HCEC 1CT (cell line): ENCODE results near the gene MYO1D.
A peak's percentile ranks its signal among the peaks of the same experiment; 100 is the strongest.

Experiments
- DNase-seq: peaks from one replicate; pipeline ENCODE4 v3.0.0-alpha.2; 2017

MYO1D gene

DNA sequence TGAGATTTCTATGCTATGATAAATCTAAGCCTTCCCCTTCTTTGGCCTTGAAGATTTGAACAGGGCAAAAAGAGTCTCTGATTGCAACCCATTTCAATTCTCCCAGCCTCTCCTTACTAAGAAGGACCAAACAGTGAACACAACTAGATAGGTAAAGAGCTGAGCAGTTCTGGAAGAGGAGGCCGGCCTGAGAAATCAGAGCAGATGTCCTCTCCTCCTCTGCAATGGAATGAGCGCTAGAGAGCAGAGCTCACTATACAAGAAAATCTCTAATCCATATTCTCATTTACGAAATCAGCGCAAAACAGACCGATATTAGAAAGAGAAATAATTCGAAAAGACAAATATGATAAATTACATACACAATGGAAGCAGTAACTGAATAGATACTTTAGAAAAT, 266.0 kb downstream of the MYO1D start:
- DNase-seq, result no peak

- no peak for DNase-seq
Observed at GRCh38 chr17:32609884-32610650, 266.9 kb downstream of the MYO1D start.

- DNase-seq, result no peak
Observed at GRCh38 chr17:32609085-32609484, 267.8 kb downstream of the MYO1D start.

GRCh38 chr17:32608267-32608666, 268.7 kb downstream of the MYO1D start:
- DNase-seq, result no peak

- no peak for DNase-seq
Observed at GRCh38 chr17:32604966-32605365, 272.0 kb downstream of the MYO1D start.

DNA sequence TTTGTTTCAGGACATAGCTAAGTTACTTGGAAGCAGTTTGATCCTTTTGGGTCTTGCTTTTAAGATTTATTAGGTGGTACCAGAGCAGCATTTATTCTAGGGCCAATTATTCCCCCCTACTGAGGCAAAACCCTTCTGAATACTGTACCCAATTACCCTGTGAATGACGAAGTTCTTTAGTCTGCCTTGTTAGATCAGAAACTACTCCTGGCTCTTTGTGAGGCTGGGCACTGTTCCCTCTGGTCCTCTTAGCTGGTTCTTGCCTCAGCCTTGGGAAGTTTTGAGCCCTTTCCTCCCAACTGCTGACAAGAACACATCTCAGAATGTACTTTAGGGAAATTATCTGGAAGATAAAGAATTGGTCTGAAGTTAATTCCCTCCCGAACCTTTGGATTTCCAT, 274.5 kb downstream of the MYO1D start:
- DNase-seq, result no peak

DNA sequence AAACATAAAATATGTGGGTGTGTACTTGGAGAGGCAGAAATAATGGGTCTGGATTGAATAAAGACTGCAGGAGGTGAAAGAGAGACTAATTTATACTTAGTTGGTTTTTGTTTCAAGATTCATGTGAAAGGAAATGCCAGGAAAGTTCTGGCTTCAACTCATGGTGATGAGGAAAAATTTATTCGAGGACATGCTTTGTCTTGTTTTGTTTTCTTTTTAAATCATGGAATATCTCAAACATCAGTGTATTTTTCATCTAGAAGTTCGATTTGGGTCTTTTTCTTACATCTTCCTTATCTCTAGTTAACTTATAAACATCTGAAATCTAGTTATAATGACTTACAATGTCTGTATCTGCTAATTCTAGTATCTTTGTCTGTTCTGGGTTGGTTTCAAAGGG, 275.1 kb downstream of the MYO1D start:
- no peak for DNase-seq

DNA sequence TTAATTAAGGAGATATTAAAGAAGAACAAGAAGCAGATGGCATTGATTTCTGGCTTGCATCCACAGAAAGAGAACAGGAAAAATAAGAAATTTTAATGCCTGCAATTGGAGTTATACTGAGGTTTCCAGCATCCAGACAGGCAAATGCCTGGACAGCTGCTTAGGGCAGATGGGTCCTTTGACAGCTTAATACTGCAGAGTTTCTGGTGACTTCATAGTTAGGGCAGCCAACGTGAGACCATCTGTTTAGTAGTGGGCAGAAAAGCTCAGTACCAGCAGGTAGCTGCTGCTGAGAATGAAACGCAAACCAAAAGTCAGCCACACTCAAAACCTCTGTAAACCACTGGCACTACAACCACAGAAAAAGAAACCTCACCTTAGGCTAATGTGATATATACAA, 280.3 kb downstream of the MYO1D start:
- no peak for DNase-seq

GRCh38 chr17:32596206-32596605, 280.7 kb downstream of the MYO1D start:
- no peak for DNase-seq

- no peak for DNase-seq
Observed at GRCh38 chr17:32593003-32593402, 283.9 kb downstream of the MYO1D start.

DNA sequence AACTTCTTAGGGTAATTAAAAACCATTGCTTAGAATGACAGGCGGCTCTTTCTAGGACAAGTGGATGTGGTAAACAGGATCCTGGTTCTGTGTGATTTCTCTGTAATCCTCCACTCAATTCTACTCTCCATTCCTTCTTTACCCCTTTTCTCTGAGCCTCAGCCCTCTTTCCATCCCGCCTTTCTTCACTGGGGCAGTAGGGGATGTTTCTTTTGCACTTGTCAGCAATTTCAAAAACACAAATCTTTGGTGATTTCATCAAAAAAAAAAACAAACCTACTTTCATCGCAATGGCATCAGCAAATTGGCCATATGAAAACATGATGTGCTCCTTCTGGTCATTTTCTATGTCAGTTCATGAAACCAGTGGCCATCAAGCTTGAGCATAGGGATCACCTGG, 285.5 kb downstream of the MYO1D start:
- no peak for DNase-seq

DNA sequence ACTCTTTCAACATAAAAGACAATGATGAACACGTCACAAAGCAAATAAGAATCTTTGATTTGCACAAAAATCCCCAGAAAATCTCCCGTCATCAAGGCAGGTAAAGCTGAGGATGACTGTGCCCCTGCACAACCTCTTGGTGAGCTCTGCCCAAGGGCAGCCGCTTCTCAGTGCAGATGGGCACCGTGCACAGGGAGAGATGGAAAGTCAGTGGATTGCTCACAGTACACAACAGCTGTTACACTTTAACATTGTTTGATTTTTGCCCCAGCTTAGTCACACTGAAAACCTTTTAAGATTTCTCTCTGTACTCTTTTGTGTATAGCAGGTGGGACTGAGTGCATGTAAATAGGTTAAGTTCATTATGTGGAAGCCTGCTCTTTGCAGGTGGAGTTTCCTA, 285.9 kb downstream of the MYO1D start:
- no peak for DNase-seq

GRCh38 chr17:32588982-32589381, 287.9 kb downstream of the MYO1D start:
- no peak for DNase-seq

DNA sequence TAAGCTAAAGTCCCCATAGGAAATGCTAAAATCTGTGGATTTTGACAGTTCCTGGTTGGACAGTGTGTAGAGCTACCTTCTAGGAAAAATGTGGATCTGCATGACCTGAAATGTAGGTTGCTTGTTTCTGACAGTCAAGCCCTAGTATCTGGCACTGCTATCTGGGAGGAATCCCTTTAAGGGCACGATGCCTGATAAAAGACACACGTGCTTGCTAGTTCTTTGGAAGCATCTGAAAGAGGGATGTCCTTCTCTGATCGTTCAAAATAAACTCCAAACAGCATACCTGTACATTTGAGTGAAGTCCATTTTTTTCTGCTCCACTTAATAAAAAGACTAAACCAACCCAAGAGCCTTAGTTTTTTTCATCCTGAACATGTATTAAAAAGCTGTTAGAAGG, 288.8 kb downstream of the MYO1D start:
- DNase-seq, result no peak

GRCh38 chr17:32586666-32587065, 290.3 kb downstream of the MYO1D start:
- DNase-seq, result peak; percentile 19

DNA sequence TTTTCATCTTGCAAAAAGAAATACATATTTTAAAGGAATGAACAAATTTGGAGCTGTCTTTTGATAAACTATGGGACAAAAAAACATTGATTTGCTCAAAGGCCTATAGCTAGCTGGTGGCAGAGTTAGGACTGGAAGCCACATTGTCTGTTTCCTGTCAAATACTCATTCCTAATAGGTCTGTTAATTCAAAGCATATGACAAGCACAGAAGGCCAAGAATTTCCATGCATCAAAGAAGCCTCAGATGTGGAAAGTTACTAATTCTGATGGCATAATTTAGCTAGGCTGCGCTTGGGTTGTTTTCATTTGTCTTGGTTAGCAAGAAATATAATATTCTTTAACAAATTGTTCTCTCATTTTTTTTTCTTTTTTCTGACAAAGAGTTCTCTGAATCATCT, 292.1 kb downstream of the MYO1D start:
- DNase-seq, result no peak

DNA sequence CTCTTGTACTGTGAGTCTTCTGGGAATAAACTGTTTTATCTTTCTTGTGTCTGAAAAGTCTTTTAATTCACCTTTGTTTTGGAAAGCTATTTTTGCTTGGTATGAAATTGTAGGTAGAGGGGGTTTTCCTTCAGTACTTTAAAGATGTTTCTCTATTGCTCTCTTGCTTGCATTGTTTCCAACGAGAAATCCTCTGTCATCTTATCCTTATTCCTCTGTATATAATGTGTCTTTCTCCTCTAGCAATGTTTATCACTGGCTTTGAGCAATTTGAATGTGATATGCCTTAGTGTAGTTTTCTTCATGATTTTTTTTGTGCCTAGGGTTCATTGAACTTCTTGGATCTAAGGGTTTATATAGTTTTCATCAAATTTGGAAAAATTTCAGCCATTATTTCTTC, 293.9 kb downstream of the MYO1D start:
- DNase-seq, result no peak

DNA sequence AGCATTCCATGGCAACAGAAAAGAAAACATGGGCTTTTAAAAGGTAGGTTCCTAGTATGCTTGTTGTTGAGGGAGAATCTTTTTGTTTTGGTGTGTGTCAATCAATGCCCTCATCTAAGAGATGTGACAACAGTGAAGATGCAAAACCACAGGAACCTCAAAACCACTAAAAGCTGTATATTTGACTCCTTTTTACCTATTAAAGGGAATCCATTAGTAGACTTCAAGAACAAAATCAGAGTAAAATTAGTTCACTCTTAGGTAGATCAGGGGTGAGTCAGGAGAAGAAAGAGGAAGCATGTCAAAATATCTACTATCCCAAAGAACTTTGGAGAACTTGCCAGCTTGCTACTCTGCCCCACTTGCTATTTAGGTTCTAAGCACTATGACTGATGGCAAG, 301.1 kb downstream of the MYO1D start:
- no peak for DNase-seq

DNA sequence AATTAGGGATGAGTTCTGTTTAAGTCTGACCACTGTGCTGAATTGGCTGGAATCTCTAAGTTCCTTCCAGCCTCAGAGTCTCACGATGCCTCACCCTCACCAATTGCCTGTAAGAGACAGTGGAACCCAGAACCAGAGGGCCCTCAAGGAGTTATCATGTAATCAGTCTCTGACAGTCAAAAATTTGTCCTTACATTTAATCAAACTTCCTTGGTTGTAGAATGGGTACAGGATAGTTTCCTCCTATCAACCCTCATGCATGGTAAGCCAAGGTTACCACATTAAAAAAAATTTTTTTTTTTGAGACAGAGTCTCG, 306.9 kb downstream of the MYO1D start:
- DNase-seq, result no peak

DNA sequence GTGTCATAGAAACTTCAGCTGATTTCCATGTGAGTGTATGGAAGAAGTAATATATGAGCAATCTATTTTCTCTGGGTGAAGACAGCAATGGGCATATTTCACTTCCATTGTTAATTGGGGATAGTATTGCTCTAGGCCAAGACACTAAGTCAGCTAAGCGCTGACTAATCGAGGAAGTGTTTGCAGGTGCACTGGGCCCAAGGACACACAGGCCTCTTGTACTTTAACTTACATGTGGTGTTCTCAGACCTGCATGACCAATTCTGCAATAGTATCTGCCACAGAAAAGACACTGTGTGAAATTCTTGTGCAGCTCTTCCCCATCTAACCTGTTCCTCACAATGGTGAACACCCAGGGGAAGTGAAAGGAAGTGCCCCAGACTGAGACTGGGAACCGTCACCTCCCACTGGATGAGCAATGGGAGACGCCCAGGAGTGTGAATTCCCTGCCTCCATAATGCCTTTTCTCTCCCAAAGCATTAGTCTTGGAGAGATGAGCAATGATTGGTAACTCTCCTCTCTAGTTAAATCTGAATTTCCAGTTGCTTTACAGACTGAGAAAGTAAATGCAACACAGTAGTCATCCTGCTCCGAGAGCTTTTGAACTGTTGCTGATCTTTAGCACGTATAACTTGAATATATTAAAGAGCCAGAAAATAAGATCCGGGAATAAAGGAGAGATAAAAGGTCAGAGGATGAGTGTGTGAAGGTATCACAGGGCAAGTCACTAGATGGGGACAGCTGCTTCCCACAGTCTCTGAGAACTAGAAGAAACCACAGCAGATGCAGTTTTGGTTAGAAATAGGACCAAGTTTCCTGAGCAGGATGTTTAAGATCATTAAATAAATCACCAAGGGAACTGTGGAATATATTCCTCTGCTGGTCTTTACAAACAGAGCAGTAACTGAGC, 307.5 kb downstream of the MYO1D start:
- DNase-seq, result no peak

DNA sequence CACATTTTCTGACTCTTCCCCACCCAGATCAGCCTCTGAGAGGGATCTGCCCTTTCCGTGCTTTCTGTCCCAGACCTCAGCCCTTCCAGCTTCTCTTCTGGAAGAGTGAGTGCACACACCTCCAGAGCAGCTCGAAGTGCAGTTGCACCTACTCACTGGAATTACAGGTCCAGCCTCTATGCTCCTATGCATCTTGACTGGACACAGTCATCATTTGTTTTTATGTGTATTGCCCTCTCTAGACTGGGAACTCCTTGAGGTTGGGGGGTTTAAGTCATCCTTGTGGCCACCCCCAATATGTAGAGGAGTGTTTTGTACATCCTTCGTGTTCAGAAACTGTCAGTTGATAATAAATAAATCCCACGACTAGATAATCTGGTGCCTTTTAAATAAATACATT, 308.2 kb downstream of the MYO1D start:
- DNase-seq, result no peak

DNA sequence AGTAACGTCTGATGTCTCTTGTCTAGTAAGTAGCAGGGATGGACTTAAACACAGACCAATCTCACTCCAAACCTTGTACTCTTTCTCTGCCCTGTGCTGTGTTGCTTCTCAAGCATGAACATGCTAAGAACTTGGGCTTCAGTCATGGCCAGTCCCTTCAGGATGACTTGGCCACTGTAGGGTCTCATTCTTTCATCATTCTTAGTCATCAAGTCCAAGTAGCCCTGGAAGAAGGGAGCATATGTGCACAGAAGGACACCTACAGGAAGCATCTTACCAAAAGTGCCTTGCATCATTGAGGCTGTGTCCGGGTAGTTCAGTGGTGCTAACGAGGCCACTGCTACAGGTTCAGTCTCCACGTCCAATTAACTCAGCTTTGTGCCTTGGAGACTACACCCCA, 309.4 kb downstream of the MYO1D start:
- no peak for DNase-seq

- DNase-seq, result no peak
Observed at GRCh38 chr17:32567086-32567485, 309.8 kb downstream of the MYO1D start.

DNA sequence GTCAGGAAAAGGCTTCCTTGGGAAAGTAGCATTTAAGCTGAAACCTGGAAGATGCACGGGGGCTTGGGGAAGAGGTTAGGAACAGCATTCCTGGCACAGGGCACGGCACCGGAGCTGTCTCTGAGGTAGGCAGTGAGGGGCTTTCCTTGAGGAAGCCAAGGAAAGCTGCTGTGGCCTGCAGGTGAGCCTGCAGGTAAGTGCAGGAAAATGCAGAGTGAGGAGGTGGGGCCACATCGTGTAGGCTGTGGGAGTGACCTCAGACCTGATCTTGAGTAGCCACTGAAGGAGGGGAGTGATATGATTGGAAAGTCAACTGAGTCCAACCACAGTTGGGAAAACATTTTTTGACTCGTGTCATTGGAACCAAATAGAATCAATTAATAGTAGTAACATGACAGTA, 310.6 kb downstream of the MYO1D start:
- DNase-seq, result no peak

- DNase-seq, result no peak
Observed at GRCh38 chr17:32565401-32565800, 311.5 kb downstream of the MYO1D start.
